Occipital lobe (tissue), 2 donors: ENCODE data around the gene COL23A1. TPM values are rescaled to one million over a fixed set of nuclear protein-coding genes. Genes with fewer than 3 reads are reported as not detected.
"Not testable (repeated sequence)": the region's sequence is repeated elsewhere in the genome, so short reads cannot be mapped to it uniquely, and the experiment has no call there.

ENCODE experiments used
- DNase-seq: peaks from one replicate; lab custom pipeline; 2025; lab: John Stamatoyannopoulos, UW
- total RNA-seq: library from RNA; depleted of rRNA; stranded (reverse); fragments of >200 nt; gene quantifications from one replicate; pipeline ENCODE4 v1.2.3, GENCODE V29; 2014

COL23A1 gene
- total RNA-seq, 1 donor from 2014 or later: 0.16 TPM

GRCh38 chr5:178271726-178272479, 318.3 kb downstream of the COL23A1 start:
- no peak for DNase-seq

DNA sequence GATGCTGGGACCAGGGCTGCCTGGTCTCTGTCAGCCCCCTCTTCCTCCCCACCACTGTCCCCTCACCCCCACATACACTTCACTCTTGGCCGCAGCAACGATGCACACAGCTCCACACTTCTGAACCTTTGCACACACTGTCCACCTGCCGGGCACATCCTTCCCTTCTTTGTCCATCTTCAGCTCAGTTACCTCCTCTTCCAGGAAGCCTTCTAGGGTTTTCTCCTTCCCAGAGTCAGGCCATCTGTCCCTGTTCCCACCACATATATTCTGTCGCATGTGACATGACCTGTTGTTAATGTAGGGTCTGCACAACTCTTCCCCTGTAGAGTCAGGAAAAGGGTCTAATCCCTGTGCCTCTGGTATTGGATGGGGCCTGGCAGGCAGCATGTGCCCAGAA, 319.0 kb downstream of the COL23A1 start:
- DNase-seq: no peak

DNA sequence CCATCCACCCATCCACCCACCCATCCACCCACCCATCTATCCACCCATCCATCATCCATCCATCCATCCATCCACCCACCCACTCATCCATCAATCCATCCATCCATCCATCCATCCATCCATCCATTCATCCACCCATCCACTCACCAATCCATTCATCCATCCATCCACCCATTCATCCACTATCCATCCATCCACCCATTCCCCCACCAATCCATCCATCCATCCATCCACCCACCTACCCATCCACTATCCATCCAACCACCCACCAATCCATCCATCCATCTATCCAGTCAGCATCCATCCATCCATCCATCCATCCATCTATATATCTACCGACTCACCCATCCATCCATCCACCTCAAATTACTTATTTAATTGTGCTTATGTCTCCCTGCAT, 320.7 kb downstream of the COL23A1 start:
- DNase-seq: no peak

- no peak for DNase-seq
These were observed 322.3 kb downstream of the COL23A1 start for GRCh38 chr5:178267876-178268275.

GRCh38 chr5:178267245-178267644, 322.9 kb downstream of the COL23A1 start:
- DNase-seq: no peak

GRCh38 chr5:178266581-178266980, 323.6 kb downstream of the COL23A1 start:
- DNase-seq: no peak

GRCh38 chr5:178265746-178266145, 324.4 kb downstream of the COL23A1 start:
- DNase-seq: no peak

GRCh38 chr5:178264044-178264443, 326.1 kb downstream of the COL23A1 start:
- DNase-seq: no peak

DNA sequence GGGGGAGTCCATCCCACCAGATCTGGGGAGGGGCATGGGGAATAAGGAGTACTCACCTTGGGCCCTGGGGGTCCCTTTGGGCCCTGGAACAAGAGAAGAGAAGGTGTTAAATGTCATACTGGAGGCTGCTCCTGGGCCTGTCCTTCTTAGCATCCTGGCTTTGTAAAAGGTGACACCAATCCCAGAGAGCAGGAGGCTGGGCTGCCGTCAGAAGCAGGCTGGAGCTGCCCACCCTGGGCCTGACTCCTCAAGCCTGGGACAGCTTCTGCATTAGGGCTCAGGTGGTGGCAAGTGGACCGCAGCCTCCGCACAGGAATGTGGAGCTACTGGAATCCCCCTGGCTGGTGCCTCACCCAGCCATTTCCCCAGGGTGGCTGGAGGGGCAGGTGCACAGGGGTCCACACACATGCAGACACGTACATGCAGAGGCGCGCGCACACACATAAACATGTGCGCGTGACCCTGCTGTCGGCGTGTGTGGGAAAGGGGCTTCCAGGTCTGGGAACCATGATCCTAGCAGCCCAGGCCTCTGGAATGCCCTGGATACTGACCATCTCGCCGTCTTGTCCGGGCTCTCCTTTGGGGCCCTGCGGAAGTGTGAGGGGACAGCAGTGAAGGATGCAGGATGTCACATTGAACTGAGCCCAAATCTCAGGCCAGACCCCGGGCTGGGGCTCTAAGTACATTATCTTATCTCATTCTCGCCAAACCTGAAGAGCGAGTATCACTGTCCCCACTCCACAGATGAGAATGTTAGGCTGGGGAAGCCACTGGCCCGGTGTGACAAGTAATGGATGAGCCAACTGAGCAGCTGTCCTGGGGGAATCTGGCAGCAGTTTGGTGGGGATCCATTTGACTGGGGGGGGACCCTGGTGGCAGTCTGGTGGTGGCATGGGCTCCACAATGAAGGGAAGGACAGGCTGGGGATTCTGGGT, 328.3 kb downstream of the COL23A1 start:
- no peak for DNase-seq

- no peak for DNase-seq
These were observed 330.3 kb downstream of the COL23A1 start for GRCh38 chr5:178259623-178260536.

DNA sequence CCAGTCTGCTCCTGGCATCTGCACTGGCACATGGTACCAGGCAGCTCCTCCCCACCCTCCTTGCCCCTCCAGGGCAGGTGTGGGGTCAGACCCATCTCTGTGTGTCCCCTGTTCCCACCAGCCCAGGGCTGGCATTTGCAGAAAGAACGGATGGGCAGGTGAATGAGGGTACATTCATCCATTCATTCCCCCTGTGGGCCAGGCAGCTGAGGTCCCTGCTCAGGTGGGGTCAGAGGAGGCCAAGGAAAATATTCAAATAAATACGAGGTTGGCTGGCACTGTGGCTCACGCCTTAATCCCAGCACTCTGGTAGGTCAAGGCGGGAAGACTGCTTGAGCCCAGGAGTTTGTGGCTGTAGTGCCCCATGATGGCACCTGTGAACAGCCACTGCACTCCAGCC, 332.5 kb downstream of the COL23A1 start:
- DNase-seq: no peak

DNA sequence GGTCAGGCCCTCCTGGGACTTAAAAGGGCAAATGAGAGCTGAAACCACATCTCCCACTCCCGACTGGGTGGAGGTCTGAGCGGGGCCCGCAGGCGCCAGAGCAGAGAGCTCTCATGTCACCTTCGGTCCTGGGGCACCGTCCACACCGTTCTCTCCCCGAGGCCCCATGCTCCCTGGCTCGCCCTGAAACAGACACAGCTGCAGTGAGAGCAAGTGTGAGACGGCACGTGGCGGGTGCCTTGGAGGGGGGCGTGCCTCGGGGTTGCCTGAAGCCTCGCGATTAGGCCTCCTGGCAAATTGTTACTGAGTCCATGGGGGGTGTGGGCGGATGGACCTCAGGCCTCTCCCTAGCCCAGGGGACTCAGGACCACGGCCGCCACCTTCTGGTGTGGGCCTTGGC, 333.4 kb downstream of the COL23A1 start:
- no peak for DNase-seq

DNA sequence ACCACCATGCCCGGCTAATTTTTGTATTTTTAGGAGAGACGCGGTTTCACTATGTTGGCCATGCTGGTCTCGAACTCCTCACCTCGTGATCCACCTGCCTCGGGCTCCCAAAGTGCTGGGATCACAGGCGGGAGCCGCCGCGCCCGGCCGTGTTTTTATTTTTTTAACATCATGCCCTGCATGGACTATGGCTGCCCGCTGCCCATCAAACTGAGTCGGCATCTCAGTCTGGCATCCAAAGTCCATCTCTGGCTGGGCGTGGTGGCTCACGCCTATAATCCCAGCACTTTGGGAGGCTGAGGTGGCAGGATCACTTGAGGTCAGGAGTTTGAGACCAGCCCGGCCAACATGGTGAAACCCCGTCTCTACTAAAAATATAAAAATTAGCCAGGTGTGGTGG, 336.6 kb downstream of the COL23A1 start:
- not testable (repeated sequence) for DNase-seq

- no peak for DNase-seq
These were observed 337.9 kb downstream of the COL23A1 start for GRCh38 chr5:178252258-178252657.

DNA sequence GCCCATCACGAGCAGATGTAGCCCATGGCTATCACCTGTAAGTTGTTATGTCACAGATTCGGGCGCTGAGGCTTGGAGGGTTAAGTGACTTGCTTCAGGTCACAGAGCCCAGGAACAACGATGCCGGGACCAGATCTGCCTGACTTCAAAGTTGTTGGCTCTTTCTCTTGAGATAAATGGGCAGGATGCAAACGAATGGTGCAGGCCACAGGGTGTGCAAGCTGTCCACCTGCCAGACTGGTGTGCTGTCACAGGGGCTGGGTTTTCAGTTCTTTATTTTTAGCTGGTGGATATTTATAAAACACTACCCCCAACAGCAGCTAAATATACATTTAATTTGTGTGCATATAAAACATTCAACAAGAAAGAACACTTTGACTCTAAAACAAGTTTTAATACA, 339.9 kb downstream of the COL23A1 start:
- no peak for DNase-seq

DNA sequence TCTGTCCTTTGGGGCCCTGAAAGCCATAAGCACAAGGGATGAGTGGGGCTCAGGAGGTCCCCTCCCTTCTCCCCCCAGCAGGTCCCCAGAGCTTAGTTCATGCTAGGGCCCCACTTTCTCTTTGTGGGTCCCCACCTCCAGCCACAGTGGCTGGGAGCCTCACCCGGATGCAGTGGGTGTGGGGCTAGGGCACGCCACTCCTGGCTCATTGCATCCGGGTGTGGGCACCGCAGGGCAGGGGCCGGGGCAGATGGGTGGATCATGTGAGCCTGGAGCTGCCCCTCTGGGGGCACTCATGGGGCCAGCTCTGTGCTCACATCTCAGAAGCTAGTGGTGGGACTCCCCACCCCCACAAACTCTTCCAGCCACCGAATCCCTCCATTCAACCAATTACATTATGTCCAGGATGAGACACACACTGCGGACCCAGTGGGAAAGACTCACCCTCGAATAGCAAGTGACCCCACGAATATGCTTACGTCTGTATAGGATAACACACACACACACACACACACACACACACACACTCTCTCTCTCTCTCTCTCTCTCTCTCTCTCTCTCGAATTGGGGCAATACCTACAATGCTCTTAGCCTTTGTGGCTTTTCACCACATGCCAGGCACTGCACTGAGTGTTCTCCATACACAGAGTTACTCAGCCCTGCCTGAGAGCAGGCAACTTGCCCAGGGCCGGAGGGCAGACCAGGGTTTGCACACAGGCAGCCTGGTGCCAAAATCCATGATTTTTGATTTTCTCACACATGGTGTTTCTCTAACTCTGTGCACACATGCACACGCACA, 340.8 kb downstream of the COL23A1 start:
- no peak for DNase-seq

- DNase-seq: no peak
These were observed 341.4 kb downstream of the COL23A1 start for GRCh38 chr5:178248750-178249149.

DNA sequence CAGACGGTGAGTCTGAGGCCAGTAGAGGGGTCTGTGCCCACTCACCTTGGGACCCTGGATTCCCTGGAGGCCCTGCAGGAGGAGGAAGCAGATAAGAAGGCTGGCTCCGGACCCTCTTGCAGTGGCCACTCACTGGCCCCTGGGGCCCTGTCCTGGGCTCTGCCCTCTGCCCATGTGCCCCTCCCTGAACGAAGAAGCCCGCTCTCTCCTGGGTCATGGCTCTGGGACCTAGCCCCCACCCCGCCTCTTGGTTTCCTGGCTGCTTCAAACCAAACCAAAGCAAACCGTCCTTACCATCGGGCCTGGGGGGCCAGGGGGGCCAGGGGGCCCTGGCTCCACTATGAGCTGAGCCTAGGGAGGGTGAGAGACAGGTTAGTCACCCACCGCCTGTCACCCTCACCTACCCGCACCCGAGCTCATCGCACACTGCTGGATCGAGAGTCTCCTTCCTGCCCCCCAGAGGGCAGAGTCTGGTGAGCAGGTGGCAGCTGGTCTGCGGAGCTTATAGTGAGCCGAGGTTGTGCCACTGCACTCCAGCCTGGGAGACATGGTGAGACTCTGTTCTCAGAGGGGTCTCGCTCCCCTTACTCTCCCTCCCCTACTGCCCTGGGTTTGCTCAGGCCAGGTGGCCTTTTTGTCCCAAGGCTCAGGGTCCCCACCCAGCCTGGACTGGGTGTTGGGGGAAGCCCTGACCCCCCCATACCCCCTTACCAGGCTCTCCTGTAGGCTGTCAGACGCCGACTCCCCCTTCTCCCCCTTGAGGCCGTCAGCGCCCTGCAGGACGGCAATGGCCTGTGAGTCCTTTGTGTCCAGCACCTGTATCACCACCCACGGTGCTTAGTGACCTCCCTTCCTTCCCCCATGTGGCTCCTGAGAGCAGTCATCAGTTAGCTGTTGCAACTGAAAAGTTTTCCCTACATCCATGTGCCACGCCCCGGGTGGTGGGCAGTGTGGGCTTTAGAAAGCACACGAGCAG, 342.4 kb downstream of the COL23A1 start:
- DNase-seq: no peak

DNA sequence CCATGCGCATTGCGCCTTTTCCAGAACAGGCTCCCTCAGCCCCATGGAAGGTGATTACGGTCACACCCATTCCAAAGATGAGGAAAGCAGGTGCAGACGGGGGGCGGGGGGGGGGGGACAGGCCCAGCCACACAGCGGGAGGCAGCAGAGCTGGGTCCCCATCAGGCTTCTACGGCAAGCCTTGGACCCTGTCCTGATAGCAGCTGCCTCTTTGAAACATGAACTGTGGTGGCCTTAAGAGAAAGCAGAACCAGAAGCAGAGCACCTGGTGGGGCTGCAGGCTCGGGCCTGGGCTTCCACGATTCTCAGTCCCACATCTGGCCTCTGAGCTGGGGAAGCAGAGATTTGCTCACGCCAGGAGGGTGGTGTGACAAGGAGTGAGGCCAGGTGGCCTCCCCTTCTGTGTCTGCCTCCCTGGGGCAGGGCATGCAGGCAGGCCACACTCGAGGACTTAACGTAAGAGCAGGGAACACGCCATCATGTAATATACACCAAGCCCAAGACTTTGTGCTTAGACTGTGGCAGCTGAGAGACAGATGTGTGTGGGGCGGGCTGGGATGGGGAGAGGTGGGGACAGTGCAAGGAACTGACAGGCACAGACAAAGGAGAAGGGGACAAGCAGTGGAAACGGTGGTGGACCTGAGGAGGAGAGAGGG, 343.4 kb downstream of the COL23A1 start:
- no peak for DNase-seq
